HG02678 (cell line): ENCODE measurements around the gene CA12.

Experiments used
- ATAC-seq: cut with Tn5 transposase; IDR thresholded peaks from one replicate; pipeline ENCODE4 v1.9.1; 2021; ENCODE audit warnings: mild to moderate bottlenecking, moderate library complexity; ENCODE audit not compliant: unreplicated experiment

CA12 gene

DNA sequence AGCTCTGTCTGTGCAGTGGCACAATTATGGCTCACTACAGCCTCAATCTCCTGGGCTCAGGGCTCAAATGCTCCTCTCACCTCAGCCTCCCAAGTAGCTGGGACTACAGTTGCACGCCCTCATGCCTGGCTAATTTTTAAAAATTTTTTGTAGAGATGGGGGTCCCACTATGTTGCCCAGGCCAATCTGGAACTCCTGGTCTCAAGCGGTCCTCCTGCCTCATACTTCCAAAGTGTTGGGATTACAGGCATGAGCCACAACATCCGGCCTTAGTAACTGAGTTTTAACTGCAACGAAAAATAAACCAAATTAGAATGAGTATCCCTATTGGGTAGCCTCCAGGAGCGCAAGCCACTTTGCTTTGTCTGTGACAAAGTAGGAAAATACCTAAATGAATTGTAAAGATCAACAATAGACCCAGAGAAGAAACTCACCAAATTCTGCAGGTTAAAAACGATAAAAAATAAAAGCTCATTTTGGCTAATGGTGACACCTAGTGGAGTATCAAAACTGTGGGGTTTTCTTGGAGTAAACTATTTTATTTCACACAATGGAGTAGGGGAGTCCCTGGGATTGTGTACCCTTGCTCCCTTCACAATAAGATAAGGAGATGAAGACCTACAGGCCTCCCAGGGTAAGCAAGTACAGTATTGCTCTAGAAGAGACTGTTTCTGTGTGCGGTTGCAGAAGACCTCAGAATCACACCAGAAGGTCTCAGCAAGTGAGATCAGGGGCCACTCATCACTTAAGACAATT lies 21.0 kb upstream of the CA12 start:
- ATAC-seq, result no peak

DNA sequence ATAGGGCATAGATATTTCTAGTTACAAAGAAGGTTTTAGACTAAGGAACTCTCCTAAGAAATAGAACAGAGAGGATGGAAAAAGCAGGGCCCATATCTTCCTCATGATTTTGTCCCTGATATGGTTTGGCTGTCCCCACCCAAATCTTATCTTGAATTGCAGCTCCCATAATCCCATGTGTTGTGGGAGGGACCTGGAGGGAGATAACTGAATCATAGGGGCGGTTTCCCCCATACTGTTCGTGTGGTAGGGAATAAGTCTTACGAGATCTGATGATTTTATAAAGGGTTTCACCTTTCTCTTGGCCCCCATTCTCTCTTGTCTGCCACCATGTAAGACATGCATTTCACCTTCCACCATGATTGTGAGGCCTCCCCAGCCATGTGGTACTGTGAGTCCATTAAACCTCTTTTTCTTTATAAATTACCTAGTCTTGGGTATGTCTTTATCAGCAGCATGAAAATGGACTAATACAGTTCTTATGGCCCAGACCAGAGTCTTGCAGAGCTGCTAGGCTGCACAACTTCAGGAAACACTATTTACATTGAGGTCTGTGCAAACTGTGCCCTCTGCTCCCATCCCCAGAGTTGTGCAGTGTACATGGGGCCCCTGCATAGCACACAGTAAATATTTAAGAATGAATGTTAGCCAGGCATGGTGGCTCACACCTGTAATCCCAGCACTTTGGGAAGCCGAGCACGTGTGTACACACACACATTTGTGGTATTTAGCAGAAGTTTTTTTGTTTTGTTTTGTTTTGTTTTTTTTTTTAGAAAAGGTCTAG lies 20.3 kb upstream of the CA12 start:
- no peak for ATAC-seq

GRCh38 chr15:63401078-63401477 lies 19.4 kb upstream of the CA12 start:
- ATAC-seq, result no peak

- ATAC-seq, result no peak
These were observed 16.8 kb upstream of the CA12 start for GRCh38 chr15:63398456-63398855.

- no peak for ATAC-seq
These were observed 14.7 kb upstream of the CA12 start for GRCh38 chr15:63396152-63396928.

GRCh38 chr15:63395730-63396151 lies 14.1 kb upstream of the CA12 start:
- ATAC-seq, result no peak

- no peak for ATAC-seq
These were observed 10.8 kb upstream of the CA12 start for GRCh38 chr15:63392361-63393009.

DNA sequence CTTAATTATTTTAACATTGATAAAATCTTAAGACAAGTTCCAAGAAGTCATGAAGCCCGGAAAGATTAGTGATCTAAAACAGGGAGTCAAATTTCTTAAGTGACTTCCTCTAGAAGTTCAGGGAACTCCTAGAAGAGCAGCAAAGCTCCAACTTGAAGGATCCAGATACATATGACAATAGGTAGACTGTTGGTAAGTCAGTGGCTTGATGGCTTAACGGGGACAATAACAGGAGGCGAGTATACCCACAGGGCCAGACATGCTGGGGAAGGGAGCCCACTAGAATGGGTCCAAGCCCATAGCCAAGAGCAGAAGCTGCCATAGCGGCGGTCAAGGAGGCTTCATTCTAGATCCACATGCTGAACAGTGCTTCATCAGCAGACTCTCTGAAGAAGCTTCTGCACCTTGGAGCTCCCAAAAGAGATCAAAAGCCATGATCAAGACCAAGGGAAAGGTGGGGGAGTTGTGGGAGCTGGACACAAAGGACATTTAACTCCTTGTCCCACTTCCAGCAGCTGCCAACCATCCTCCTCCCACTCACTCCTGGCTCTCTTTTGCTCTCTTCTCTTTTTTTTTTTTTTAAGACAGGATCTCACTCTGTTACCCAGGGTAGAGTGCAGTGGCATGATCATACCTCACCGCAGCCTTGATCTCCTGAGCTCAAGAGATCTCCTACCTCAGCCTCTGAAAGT lies 10.2 kb upstream of the CA12 start:
- ATAC-seq, result no peak

GRCh38 chr15:63390689-63391088 lies 9.0 kb upstream of the CA12 start:
- ATAC-seq, result no peak

- no peak for ATAC-seq
These were observed 8.4 kb upstream of the CA12 start for GRCh38 chr15:63389902-63390670.

DNA sequence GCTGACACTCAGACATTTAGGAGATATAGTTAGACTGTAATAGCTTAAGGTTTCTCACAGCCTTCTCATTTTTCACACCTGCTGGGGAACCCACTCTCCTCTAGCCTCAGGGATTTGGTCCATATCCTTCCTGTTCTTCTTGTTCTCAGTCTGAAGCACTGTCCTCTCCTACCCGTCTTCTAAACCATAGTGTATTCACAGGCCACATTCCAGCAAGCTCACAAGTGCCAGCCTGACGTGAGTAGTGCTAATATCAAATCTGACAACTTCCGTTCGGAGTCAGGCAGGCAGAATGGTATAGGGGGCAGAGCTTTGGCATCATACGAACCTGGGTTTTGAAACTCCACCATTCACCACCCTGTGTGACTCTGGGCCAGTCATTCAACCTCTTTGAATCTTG lies 6.9 kb upstream of the CA12 start:
- no peak for ATAC-seq

DNA sequence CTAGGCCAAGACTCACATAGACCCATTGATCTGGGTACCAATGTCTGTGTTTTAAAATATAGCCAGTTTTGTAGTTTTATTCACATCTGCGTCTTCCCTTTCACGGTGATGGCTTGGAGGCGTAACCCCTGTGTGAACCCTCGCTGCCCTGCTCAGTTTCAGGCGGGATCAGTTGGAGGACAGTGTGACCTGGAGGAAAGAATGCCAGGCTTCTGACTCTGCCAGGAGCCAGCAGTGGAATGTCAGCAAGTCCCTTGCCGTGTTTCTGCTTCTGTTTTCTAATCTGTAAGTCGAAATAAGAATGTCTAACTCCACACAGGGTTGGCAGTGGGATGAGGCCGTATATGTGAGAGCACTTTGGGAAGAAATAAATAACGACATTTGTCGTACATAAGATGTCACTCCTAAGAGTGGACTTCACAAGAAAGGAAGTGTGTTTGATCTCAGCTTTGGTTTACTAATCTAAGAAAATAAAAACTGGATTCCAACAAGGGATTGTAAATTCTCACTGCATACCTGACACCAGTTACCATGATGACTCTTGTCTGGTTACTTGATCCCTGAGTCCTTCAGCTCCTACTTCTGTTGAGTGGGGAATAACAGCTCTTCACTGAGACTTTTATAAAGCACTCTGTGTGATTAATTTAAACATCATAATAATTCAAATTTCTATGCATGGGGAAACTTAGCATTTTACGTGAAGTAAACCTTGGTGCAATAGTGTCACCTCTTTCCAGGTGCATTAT lies 6.3 kb upstream of the CA12 start:
- no peak for ATAC-seq

GRCh38 chr15:63385911-63386531 lies 4.4 kb upstream of the CA12 start:
- no peak for ATAC-seq

DNA sequence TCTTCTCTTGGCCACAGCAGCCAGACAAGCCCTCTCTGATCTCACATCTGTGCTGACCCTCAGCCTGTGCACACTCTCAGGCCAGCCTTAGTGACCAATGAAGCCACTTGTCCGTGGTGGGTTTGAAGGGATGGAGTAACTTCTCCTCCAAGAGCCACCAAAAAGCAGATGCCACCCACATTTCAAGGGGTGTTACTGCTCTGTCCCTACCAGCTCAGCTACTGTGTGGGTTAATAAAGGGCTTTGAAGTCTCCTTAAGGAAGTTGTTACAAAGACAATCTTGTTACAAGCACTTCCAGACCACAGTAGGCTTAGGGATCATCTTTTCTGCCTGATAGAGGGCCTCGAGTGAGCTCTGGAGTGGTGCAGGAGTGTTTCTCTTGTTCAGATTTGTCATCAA lies 3.3 kb upstream of the CA12 start:
- ATAC-seq, result no peak

DNA sequence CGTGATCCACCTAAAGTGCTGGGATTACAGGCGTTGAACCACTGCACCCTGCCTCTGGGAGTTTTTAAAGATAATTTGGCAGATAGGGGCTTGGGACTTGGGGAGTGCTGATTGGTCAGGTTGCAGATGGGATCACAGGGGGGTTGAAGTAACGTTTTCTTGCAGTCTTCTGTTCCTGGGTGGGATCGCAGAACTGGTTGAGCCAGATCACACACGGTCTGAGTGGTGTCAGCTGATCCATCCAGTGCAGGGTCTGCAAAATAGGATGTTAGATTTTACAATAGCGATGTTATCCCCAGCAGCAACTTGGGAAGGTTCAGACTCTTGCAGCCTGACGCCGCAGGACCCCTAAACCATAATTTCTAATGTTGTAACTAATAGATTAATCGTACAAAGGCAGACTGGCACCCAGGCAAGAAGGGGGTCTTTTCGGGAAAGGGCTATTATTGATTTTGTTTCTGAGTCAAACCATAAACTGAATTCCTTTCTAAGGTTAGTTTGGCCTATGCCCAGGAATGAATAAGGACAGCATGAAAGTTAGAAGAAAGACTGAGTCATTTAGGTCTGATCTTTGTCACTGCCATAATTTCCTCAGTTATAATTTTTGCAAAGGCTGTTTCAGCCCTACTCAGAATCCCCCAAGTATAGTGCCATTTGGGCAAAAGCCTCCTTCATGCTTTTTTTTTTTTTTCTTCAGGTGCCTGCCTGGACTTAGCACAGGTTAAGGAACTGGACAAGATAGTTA lies 1.5 kb upstream of the CA12 start:
- ATAC-seq, result no peak

DNA sequence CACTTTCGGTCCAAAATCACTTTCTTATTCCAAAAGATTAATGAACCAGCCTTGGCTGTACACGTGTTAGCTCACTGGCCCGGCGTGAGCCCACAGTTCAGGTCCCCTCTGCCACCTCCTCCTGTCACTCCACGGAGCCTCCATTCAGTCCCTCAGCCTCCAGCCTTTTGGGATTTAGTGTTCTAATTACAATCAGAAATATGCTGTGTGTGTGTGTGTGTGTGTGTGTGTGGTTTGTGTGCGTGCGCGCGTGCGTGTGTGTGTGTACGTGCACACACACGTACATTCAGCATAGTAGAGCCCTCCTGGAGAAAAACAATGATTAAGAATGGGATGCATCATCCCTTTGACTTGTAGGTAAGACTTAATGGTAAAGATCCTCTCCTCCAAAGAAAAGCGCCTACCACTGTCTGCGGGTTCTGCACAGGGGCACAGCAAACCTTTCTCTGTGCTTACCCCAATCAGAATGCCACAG lies 801 bp downstream of the CA12 start:
- no peak for ATAC-seq

DNA sequence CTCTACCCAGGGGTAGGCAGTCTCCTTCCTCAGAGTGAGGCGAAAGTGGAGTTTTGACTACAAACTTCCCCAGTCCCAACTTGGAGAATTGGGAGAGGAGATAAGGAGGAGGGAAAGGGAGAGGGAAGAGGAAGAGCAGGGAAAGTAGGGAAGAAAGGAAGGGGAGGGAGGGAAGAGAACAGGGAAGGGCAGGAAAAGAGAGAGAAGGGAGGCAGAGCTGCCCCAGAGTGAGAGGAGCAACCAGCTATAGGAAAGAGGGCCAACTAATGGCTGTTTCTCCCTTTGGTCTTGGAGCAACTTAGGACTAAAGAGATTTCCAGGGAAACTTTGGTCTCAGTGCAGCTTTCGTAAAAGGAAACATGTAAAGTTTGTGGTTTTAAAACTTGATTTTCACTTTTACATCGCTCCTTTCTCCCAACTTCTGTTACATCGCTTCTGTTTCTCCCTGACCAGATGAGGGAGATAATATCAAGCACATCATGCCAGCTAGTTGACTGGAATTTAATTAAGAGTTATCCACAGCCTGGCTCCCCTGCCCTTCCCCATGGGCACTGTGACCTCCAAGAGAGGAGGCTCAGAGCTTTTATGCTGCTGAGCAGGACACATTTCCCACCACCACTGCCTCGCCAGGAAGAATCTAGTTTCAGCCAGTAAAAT lies 1.4 kb downstream of the CA12 start:
- ATAC-seq, result no peak
